T1000 (cell line): Measurements from ENCODE around the gene TRIM2.
"Not testable (repeated sequence)": the region's sequence is repeated elsewhere in the genome, so short reads cannot be mapped to it uniquely, and the experiment has no call there.

ENCODE experiments used
- DNase-seq: peaks from one replicate; lab custom pipeline; 2025; ENCODE audit warnings: mixed read lengths; lab: John Stamatoyannopoulos, UW

The TRIM2 gene

GRCh38 chr4:153189016-153189801 lies 15.0 kb upstream of the TRIM2 start:
- no peak for DNase-seq

- DNase-seq = no peak
Observed at GRCh38 chr4:153191795-153192363, 12.4 kb upstream of the TRIM2 start.

- DNase-seq = no peak
Observed at GRCh38 chr4:153197301-153197700, 6.9 kb upstream of the TRIM2 start.

- no peak for DNase-seq
Observed at GRCh38 chr4:153198719-153199118, 5.5 kb upstream of the TRIM2 start.

GRCh38 chr4:153203746-153204145 lies 497 bp upstream of the TRIM2 start:
- DNase-seq = not testable (repeated sequence)

- DNase-seq = peak; percentile 2
Observed at GRCh38 chr4:153204728-153205648, 745 bp downstream of the TRIM2 start.

GRCh38 chr4:153205757-153206156 lies 1.5 kb downstream of the TRIM2 start:
- DNase-seq = no peak

GRCh38 chr4:153206534-153206933 lies 2.3 kb downstream of the TRIM2 start:
- DNase-seq = no peak

GRCh38 chr4:153207027-153207426 lies 2.8 kb downstream of the TRIM2 start:
- DNase-seq = no peak

GRCh38 chr4:153207567-153207966 lies 3.3 kb downstream of the TRIM2 start:
- DNase-seq = no peak

GRCh38 chr4:153209410-153209809 lies 5.2 kb downstream of the TRIM2 start:
- DNase-seq = no peak

GRCh38 chr4:153210727-153211126 lies 6.5 kb downstream of the TRIM2 start:
- DNase-seq = no peak

GRCh38 chr4:153211986-153212728 lies 7.9 kb downstream of the TRIM2 start:
- no peak for DNase-seq

- no peak for DNase-seq
Observed at GRCh38 chr4:153212736-153213135, 8.5 kb downstream of the TRIM2 start.

- no peak for DNase-seq
Observed at GRCh38 chr4:153215921-153216320, 11.7 kb downstream of the TRIM2 start.

- DNase-seq = no peak
Observed at GRCh38 chr4:153216546-153216945, 12.3 kb downstream of the TRIM2 start.

- DNase-seq = no peak
Observed at GRCh38 chr4:153217440-153217839, 13.2 kb downstream of the TRIM2 start.

GRCh38 chr4:153218961-153219360 lies 14.7 kb downstream of the TRIM2 start:
- no peak for DNase-seq

- no peak for DNase-seq
Observed at GRCh38 chr4:153220682-153221395, 16.6 kb downstream of the TRIM2 start.

GRCh38 chr4:153221783-153222706 lies 17.8 kb downstream of the TRIM2 start:
- peak; percentile 56 for DNase-seq
